Measurements from ENCODE around the gene DTNB. TPM values are rescaled to one million over a fixed set of nuclear protein-coding genes. Genes with fewer than 3 reads are reported as not detected.

Gene DTNB
- polyA plus RNA-seq, 1 donor: 5.7 TPM

DNA sequence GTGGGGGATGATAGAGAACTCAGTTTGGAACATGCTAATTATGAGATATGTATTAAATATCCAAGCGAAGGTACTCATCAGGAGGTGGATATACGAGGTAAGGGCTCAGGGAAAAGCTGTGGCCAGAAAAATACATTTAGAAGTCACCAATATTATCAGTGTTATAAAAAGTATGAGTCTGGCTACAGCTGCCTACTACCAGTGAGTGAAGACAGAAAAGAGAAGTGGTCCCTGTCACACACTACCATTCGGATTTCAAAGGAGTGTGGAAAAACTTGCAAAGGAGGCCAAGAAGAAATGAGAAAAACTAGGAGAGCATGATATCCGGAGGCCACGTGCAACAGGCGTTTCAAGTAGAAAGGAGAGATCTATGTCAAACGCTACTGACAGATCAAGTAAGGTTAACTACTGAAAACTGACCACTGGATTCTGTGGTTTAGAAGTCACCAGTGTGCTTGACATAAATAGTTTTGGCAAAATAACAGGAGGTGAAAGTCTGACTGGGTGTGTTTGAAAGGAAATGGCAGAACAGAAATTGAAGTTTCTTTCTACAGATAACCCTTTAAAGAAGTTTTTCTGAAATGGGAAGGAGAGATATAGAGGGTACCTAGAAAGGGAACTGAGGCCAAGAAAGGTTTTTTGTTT, 213.0 kb downstream of the DTNB start:
- no peak for DNase-seq (ENCODE audit: low read depth)

DNA sequence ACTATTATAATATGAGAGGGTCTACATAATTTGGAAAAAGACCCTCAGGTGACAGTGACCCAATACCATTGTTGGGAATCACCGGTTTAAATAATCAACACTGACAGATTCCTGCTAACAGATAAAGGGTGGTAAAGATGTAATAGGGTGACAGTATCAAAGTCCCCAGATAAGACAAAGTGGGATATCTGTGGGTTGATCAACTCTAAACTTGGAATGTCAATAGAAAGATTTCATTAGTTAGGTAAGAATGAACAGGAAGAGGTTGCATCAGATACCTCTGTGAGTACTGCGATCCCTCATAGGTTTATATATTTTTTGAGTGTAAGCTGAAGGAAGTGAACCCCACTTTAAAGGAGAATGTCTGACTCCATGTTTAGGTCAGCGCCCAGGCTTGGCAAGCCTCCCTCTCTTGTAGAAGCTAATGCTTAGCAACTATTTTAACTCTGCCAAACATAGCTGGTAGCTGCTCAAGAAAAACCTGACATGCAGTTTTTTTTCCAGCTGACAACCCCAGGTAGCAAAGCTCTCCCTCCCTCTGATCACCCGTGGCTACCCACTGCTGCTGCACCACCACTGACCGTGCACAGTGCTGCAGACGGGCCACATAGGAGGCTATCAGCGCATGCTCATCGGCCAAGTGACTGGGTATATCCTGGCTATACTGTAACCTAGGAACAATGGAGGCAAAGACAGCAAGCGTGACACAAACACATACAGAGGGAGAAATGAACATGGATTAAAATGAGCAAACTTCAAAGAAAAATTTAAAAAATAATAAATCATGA, 218.4 kb downstream of the DTNB start:
- no peak for DNase-seq (ENCODE audit: low read depth)

DNA sequence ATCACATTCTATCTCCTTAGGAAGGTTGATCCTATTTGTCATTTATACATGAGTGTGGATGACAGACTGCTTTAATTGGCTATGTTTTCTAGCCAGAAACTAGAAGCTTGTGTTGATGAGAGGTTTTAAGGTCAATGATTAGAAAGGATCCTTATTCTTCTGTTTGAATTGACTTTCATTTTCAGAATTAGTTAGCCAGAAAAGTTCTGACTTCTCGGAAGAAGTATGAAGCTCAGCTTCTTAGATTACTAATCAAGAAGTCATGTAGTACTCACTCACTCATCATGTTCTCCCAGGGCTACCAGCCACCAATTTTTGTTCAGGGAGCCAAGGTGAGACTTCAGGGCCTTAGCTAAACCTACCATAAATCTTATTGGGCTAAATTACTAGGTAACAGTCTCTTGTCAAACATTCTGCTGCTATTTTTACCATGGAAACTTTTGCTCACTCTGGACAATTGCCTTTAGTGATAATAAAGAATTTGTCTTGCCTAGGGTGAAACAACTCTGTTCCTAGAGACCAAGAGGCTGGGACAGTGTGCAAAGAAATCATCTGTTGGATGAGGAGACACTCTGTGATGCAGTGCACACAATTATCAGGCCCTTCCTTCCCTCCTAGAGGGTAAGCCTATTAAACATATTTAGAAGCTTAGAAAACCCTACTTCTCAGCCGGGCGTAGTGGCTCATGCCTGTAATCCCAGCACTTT, 220.0 kb downstream of the DTNB start:
- no peak for DNase-seq (ENCODE audit: low read depth)

DNA sequence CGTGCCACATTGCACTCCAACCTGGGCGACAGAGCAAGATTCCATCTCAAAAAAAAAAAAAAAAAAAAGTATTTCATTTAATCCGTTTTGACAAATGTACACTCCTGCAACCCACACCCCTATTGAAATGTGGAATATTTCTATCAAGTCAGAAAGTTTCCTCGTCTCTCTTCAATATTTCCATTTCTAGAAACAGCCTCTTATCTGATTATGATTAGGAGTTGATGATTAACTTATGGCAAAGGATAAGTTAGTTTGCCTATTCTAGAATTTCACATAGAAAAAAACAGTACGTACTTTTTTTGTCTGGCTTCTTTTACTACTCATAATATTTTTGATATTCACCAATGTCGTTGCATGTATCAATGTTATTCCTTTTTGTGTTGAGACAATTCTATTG, 224.6 kb downstream of the DTNB start:
- no peak for DNase-seq (ENCODE audit: low read depth)

DNA sequence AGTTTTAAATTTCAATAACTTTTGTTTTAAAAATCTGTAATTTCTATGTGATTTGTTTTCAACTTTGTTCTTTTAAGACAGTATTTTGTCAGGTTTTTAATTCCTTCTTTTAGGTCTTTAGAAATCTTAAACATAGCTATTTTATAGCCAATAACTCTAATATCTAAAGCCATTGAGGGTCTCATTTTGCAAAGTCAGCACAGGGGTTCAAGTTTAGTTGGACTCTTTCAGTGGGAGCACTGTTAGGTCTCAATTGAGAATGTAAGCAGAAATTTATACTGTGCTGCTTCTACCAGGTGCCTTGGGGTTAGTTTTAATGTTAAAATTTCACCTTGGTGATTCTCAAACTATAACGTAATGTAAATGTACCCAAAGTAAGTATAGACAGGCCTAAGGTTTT, 226.4 kb downstream of the DTNB start:
- DNase-seq (ENCODE audit: low read depth): no peak

DNA sequence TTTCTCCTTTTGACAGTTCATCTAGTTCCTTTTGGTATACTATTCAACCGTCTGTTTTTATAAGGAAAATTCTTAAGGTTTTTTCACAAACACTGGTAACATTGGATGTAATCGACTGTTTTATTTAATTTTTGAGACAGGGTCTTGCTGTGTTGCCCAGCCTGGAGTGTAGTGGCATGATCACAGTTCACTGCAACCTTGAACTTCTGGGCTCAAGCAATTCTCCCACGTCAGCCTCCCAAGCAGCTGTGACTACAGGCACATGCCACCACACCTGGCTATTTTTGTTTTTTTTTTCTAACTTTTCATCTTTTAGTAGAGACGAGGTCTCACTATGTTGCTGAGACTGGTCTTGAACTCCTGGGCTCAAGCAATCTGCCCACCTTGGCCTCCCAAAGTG, 227.3 kb downstream of the DTNB start:
- DNase-seq (ENCODE audit: low read depth): no peak

DNA sequence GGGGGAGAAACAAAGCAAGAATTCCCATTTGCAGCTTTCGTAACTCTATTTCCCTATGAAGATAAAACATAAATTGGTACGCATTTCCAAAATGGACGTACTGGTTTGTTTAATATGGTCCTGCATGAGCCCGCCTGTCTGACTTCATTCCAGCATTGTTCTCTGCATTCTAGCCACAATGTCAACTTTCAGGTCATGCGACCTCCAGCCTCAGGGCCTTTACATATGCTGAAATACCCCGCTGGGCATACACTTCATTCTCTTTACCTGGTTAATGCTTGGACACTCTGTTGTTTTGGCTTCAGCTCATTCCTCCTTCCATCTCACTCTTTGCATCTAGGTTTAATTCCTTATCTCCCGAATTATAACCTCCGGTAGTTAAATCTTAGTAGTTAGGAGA, 227.9 kb downstream of the DTNB start:
- no peak for DNase-seq (ENCODE audit: low read depth)

DNA sequence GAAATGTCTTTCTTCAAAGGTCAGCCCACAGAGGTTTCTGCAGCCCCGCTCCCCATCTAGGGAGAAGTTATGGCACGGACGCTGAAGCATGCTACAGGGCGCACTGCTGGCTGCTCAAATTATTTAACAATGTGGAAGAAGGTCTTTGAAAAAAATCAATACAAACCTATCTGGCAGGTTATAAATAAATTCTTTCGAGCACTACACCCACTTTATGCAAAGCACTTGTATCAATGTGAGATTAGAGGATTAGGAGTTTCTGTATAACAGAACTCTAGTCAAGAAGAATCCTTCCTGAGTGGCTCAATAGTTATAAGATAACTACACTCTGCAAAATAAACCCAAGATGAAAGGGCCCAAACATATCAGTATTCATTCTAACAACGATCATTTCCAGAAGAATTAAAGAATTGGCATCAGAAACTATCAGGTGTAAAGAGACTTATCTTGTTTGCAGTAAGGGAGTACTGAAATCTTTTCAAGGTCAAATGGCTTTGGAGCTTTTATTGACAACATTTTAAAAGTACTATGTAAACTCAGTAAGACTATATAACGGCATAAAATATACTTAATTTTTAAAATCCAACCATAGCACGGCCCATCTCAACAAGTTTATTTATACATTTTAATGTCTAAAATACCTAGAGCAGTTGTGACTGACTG, 228.6 kb downstream of the DTNB start:
- DNase-seq (ENCODE audit: low read depth): no peak

DNA sequence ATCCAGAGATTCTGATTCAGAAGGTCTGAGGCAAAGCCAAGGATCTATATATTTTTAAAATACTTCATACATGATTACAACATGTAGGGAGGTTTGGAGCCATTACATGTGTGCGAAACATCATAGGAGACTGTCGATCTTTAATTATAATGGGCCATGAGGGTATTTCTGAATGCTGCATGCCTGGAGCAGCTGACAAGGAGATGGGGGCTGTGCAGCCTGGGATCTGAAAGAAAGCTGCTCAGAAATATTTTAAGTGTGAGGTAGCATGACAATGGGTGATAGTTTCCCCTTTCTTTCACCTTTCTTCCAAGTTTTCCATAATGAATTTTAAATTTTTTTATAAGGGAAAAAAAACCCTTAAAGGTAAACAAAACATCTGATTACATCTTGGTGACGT, 229.6 kb downstream of the DTNB start:
- DNase-seq (ENCODE audit: low read depth): no peak

DNA sequence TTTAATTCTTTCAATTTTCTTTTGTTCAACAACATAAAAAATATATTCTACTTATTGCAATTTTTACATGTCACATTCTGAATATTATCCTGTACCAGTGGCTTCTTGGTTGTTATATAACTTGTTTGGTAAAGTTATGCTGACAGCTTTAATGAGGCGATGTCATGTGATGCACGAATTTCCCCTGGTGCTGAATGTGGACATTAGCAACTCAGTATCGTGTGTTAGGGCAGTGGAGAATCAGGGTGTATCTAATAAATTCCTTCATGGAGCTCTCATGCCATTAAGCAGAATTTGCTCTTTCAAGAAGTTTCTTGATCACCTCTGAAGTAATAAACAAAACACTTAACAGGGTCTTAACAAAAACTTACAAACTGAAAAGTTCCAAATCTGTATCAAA, 232.0 kb downstream of the DTNB start:
- DNase-seq (ENCODE audit: low read depth): no peak

DNA sequence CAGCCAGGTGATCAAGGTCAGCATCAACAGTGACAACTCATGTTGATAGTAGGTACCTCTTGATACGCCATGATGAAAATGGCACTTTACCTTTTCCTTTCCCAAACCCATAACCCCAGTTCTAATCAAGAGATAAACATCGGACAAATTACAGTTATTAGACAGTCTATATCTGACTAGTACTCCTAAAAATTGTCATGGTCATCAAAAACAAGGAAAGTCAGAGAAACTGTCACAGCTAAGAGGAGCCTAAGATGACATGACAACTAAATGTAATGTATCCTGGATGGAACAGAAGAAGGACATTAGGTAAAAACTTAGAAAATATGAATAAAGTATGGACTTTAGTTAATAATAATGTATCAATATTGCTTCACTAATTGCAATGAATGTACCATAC, 234.6 kb downstream of the DTNB start:
- DNase-seq (ENCODE audit: low read depth): no peak

DNA sequence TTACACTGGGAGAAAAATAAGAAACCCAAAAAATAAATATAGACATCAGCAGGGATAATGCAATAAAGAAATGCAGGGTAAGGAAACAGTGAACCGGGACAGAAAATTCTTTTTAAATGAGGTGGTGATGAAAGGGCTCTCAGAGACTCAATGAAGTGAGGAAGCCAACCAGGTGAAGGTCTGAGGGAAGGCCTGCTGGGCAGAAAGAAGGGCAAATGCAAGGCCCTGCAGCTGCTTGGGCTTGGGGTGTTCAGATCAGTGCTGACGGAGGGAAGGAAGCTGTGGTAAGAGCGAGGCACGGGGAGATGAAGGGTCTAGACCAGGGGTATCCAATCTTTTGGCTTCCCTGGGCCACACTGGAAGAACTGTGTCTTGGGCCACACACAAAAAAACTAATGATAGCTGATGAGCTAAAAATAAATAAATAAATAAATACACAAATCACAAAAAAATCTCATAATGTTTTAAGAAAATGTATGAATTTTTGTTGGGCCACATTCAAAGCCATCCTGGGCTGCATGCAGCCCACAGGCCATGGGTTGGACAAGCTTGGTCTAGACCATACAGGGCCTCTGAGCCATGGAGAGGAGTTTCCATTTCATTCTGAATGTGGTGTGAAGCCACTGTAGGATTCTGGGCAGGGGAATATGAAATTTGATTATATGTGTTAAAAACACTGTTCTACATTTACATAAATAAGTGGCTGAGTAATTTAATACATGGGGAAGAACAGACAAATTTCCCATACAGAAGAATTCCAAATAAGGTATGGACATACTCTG, 235.3 kb downstream of the DTNB start:
- DNase-seq (ENCODE audit: low read depth): no peak

DNA sequence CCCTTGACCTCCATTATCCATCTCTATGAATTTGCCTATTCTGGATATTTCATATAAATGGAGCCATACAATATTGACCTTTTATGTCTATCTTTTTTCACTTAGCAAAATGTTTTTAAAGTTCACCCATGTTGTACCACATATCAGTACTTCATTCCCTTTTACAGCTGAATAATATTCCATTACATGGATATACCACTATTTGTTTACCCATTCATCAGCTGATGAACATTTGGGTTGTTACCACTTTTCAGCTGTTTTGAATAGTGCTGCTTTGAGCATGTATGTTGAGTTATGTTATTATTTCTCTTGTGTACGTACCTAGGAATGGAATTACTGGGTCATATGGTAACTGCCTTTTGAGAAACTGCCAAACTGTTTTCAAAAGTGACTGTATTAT, 238.0 kb downstream of the DTNB start:
- DNase-seq (ENCODE audit: low read depth): no peak

DNA sequence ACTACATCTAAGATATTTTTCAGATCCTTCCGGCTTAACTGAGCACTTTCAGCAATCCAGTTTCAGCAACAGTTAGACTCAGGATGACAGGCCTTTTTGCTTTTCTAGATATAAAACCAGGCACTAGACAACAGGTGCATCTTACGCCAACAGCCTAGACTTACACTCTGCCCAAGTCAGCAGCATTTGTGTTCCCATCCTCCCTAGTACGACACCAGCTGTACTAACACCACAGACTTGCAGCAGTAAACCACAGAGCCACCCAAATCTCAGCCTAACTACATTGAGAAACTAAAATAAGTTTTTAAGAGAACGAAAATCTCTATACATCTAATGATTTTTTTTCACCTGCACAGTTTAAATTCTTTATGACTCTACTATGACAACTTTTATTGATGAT, 241.8 kb downstream of the DTNB start:
- no peak for DNase-seq (ENCODE audit: low read depth)

DNA sequence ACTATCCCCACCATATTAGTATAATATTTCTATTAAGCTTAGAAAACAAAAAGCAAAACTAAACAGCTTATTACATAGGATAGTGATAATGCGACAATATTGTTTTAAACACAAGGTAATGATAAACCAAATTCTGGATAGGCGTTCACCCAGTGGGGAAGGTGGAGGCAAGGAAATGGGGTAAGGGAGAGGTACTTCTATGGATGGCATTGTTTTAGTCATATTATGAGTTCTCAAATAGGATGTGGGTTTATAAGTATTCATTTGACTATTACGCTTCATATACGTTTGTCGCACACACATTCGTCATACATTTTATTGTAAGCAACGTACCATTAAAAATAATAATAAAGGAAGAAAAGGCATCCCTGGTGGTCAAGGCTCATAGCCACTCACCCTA, 242.8 kb downstream of the DTNB start:
- no peak for DNase-seq (ENCODE audit: low read depth)

DNA sequence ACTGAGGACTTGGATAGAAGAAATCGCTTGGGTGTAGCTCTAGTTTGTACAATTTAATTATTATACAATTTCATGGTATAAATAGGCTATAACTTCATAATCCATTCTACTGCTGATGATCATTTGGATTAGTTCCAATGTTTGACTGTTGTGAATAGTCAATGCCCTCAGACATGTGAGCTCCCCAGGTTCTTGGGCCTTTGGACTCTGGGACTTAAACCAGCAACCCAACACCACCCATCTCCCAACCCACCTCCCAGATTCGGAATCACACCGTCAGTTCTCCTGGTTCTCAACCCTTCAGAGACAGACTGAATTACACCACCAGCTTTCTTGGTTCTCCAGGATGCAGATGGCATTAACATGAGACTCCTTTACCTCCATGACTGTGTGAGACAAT, 247.1 kb downstream of the DTNB start:
- DNase-seq (ENCODE audit: low read depth): no peak

DNA sequence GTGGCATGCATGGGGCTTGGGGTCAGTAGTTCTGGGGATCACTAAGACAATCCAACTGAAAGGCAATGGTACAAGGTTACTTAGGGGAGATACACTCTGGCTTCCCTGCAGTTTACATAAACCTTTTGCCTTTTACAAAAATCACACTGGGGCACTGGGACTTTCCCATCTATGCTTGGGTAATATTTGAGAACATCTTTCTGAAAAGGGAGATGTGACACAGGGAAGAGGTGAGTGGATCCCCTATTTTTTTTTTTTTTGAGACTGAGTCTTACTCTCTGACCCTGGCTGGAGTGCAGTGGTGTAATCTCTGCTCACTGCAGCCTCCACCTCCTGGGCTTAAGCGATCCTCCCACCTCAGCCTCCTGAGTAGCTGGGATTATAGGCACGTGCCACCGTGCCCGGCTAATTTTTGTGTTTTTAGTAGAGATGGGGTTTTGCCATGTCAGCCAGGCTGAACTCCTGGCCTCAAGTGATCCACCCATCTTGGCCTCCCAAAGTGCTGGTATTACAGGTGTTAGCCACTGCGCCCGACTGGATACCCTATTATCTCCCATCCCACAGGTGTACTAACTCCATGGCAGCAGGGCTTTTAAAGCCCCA, 248.8 kb downstream of the DTNB start:
- DNase-seq (ENCODE audit: low read depth): no peak

DNA sequence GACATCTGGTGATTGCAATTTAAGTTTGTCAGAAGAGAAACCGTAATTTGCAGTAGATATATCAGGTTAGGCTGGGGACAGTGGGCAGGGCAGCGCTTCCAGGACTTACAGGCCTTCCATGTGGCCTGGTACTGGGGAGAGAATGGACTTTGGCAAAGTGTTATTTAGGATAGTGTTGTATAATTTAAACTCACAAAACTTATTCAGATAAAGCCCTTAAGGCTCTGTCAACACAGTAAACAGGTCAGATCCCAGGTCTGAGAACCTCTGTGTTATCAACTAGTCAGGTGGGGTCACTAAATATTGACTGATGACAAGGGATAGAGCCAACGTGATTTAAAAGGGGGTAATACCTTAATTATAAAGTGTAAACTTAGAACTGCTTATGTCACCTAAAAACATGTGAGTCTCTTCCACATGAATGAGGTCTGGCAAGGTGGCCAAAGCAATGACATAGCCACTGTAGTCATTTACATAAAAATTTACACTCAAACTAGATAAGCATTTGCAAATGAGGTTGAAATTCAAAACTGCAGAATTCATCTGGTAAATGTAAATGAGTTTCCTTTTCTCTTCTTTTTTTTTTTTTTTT, 251.5 kb downstream of the DTNB start:
- DNase-seq (ENCODE audit: low read depth): no peak

DNA sequence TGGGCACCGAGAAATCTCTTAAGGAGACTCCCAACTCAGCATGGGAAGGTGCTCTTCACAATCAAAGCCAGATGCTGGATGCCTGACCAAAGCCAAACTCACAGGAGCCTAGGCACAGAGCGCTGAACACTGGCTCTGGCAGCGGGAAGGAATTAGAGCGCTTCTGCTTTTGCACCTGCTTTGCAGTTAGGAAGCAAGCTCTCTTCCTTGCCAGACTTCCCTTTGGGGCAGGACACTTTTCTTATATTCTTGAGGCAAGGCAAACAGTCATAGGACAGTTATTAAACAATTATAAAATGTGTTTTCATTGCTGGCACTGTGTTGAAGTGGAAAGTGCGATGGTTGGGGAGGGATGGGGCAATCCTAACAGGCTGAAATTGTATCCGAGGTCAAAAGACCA, 252.1 kb downstream of the DTNB start:
- DNase-seq (ENCODE audit: low read depth): no peak

DNA sequence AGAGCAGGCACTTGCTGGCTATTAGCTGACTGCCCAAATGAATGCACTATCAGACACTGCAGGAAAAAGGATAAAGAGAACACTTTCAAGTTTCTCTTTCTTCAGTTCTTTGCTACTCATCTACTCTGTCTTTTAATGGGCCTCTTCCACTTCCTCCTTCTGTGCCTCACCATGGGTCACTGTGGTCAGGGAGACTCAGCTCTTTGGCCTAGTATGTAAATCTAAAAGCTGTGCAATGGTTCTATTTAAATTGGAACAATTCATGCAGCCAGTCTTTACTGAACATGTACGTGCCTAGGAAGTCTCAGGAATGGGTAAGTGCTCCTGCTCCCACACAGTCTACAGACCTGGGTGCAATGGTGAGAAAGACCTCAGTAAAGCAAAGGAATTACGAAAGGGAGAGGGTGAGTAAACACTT, 252.5 kb downstream of the DTNB start:
- DNase-seq (ENCODE audit: low read depth): no peak
